ENCODE data around the gene SEMA6A. TPM values are rescaled to one million over a fixed set of nuclear protein-coding genes. Genes with fewer than 3 reads are reported as not detected.

The SEMA6A gene
- total and polyA plus RNA-seq, 4 donors, result 3.4 to 31.6 (median 12.0) TPM

DNA sequence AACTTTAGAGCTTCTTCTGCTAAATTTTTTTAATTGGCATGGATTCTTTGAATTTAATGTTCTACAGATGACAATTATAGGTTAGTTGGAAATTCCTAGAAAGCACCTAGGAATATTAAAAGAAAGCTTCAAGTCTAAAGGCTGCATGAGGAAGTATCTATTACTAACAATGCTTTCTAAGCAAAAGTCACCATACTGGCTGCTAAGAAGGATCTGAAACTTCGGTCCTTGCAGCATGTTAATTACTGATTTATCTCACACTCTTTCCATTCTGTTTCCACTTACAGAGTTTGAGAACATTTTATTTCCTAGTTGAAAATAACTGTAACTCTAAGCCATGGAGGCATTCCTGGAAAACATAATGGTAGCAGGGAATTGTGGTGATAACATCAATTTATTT, 8.4 kb downstream of the SEMA6A start:
- no peak for TF ChIP-seq CTCF (IDR thresholded peaks at IDR 0.05; ENCODE audit: control extremely low read depth, extremely low read depth)
- H3K27ac ChIP-seq (ENCODE audit: low read depth in 1 of 2, low read length in 1 of 2), result no peak overlapping the region
- DNase-seq, result no peak
- H3K4me1 ChIP-seq (ENCODE audit: control insufficient read depth in 5 of 5, insufficient read depth in 5 of 5, low read length in 5 of 5), result peaks cover 0 to 11% (median 7%) of the 10 kb centered on the region in 5 donors
- no peaks in the 10 kb centered on the region for H3K9me3 ChIP-seq (ENCODE audit: control insufficient read depth in 4 of 4, insufficient read depth in 3 of 4, low read length in 3 of 4)
- H3K36me3 ChIP-seq (ENCODE audit: control insufficient read depth in 4 of 4, insufficient read depth in 4 of 4, low read length in 4 of 4), result no peaks in the 10 kb centered on the region
- peaks cover 0 to 3% (median 0%) of the 10 kb centered on the region in 3 donors for H3K27me3 ChIP-seq (ENCODE audit: control insufficient read depth in 3 of 3, insufficient read depth in 3 of 3, low read length in 2 of 3)
- H3K4me3 ChIP-seq, result no peak overlapping the region
- no peak overlapping the region for H3K9ac ChIP-seq (ENCODE audit: insufficient read depth in 1 of 2, low read length in 2 of 2)
- 57 to 62% methylated on average over 1 of the region's 1 CpG for WGBS, 2 donors
- no peak for ATAC-seq (ENCODE audit: insufficient read depth, low FRiP score)

DNA sequence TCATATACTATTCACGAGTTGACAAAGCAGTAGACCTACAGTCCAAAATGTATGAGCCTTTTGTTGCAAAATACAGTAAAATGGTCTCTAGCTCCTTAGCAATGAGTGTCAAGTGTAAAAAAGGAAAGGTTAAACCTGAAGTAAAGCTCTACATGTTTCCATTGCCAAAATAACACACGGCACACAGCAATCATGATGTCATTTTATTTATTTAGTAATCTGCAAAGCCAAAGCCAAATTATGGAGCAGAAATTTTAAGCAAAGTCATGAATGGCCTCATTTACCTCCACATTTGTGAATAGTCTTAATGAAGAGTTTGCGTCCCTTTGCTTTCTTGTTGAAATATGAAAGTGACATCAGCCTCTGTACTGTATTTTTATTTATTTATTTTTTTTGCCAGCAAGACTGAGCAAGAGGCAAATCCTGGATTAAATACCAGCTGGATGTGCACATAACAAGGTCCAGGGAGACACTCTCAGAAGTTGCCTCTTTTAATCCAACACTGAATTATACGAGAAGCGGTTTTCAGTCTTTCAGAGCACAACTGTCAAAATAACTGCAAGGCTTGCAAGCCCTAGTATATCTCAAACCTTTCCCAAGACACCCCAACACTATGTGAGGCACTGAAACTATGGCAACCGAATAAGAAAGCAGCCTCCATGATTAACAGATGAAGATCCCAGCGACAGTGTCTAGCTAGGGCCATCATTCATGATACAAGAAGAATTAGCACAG, 9.7 kb downstream of the SEMA6A start:
- Histone ChIP-seq H3K27me3 (ENCODE audit: control insufficient read depth in 3 of 3, insufficient read depth in 3 of 3, low read length in 2 of 3) (no peaks in the 10 kb centered on the region), H3K36me3 (ENCODE audit: control insufficient read depth in 4 of 4, insufficient read depth in 4 of 4, low read length in 4 of 4) (no peaks in the 10 kb centered on the region), H3K4me3 (no peak overlapping the region), H3K4me1 (ENCODE audit: control insufficient read depth in 5 of 5, insufficient read depth in 5 of 5, low read length in 5 of 5) (peaks cover 0 to 14% (median 7%) of the 10 kb centered on the region in 5 donors), H3K9ac (ENCODE audit: insufficient read depth in 1 of 2, low read length in 2 of 2) (no peak overlapping the region), H3K9me3 (ENCODE audit: control insufficient read depth in 4 of 4, insufficient read depth in 3 of 4, low read length in 3 of 4) (no peaks in the 10 kb centered on the region), H3K27ac (ENCODE audit: low read depth in 1 of 2, low read length in 1 of 2) (no peak overlapping the region)
- ATAC-seq (ENCODE audit: insufficient read depth, low FRiP score) (no peak), DNase-seq (no peak)
- WGBS, 2 donors, result 73 to 77% methylated on average over 7 of the region's 7 CpGs
- TF ChIP-seq CTCF (IDR thresholded peaks at IDR 0.05; ENCODE audit: control extremely low read depth, extremely low read depth), result no peak

DNA sequence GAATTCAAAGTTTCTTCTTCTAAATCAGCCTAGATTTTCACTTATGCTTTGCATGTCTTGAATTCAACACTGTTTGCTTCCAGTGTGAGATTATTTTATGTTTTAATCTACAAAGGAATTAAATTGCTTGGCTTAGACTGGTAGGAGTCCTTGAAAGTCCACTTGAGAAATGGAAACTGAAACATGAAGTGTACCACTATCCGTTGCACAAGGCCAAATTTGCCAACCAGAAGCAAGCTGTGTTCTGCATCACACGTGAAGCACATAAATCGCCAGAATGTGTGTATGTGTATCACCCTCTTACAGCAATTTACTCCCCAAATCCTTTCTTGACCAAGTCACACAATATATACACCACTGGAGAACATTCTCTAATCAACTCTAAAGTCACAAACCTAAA, 10.3 kb downstream of the SEMA6A start:
- 49 to 63% methylated on average over 3 of the region's 3 CpGs for WGBS, 2 donors
- no peak for ATAC-seq (ENCODE audit: insufficient read depth, low FRiP score)

More for the DNA sequence above, 10.3 kb downstream of the SEMA6A start:
- TF ChIP-seq CTCF (IDR thresholded peaks at IDR 0.05; ENCODE audit: control extremely low read depth, extremely low read depth), result no peak
- Histone ChIP-seq H3K9ac (ENCODE audit: insufficient read depth in 1 of 2, low read length in 2 of 2) (no peak overlapping the region), H3K27me3 (ENCODE audit: control insufficient read depth in 3 of 3, insufficient read depth in 3 of 3, low read length in 2 of 3) (no peaks in the 10 kb centered on the region), H3K27ac (ENCODE audit: low read depth in 1 of 2, low read length in 1 of 2) (no peak overlapping the region), H3K9me3 (ENCODE audit: control insufficient read depth in 4 of 4, insufficient read depth in 3 of 4, low read length in 3 of 4) (no peaks in the 10 kb centered on the region), H3K4me3 (no peak overlapping the region), H3K4me1 (ENCODE audit: control insufficient read depth in 5 of 5, insufficient read depth in 5 of 5, low read length in 5 of 5) (peaks cover 0 to 14% (median 5%) of the 10 kb centered on the region in 5 donors), H3K36me3 (ENCODE audit: control insufficient read depth in 4 of 4, insufficient read depth in 4 of 4, low read length in 4 of 4) (no peaks in the 10 kb centered on the region)
- DNase-seq, result peak in 1 of 3 donors; percentile 55
